ENCODE measurements around the gene C13orf42. TPM values are rescaled to one million over a fixed set of nuclear protein-coding genes. Genes with fewer than 3 reads are reported as not detected.

Gene C13orf42
- total and polyA plus RNA-seq, 2 donors (not counting 3 experiments of a cell fraction or from before 2014, with no cell fraction given): not detected

DNA sequence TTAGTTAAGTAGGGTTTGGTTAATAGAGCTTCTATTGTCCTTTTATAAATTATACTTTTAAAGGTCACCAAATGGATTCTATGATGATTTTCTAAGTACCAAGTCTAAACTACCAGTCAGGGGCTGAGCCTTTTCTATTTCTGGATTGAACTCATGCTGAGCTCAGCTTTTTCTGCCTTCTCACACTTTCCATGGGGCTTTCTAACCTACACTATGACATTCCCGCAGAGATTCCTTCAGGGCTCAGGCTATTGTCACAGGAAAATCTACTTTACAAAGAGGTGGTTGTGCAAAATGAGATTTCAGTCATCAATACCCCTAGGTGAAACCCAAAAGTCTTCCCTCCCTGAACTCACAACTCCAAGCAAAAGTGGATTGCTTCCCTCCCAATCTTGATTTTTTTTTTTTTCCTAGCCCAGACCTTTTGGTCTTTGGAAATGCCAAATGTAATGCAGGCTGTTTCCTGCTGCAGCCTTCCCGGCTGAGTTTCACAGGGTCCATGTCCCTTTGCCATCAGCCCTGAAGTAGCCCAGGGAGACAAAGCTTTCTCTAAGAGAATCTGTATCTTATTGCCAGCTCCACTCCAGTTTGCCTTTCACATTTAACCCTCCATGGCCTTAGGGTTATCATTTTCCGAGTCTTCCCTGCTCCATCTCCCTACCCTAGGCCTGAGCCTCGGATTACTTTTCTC is 13.6 kb downstream of the C13orf42 start:
- H3K4me3 ChIP-seq (replicated peaks in 1 of 3; ENCODE audit: insufficient read depth in 1 of 3, low read depth in 1 of 3, low read length in 3 of 3): no peak overlapping the region
- no peak overlapping the region for H3K4me2 ChIP-seq (ENCODE audit: insufficient read depth, low read length)
- no peaks in the 10 kb centered on the region for H3K4me1 ChIP-seq (ENCODE audit: control insufficient read depth, extremely low read depth, insufficient read depth, low read length)
- ChIA-PET POLR2A (no interaction called here), CTCF (interaction anchor here (0.7 to 1.0 kb wide), 2 partner anchors 16 to 28 kb away, joined by 3 to 4 read pairs; no protein-coding TSS in a partner anchor)
- DNase-seq (ENCODE audit: low read depth, low spot score) (no peak), FAIRE-seq (no peak)
- peaks cover 8 to 12% of the 10 kb centered on the region in 2 experiments for H3K27me3 ChIP-seq (ENCODE audit: control insufficient read depth in 2 of 2, insufficient read depth in 2 of 2, low read length in 2 of 2)
- dilution Hi-C loops (cut with MboI; ENCODE audit: extremely low pct_ligation_motif_present, low sequenced_read_pairs) (no loop called here), intact Hi-C loops (cut with micrococcal nuclease) (no loop called here)
- no peaks in the 10 kb centered on the region for H3K79me2 ChIP-seq (ENCODE audit: control insufficient read depth, insufficient read depth, low read length)
- H3K36me3 ChIP-seq (ENCODE audit: control insufficient read depth in 2 of 2, extremely low read depth in 1 of 2, insufficient read depth in 2 of 2, low read length in 2 of 2): no peaks in the 10 kb centered on the region
- no peaks in the 10 kb centered on the region for H3K9me3 ChIP-seq (replicated peaks; ENCODE audit: control insufficient read depth, insufficient read depth, low read length)
- no peak overlapping the region for H3K9ac ChIP-seq (replicated peaks; ENCODE audit: extremely low read depth, insufficient read depth, low read length)
- BruUV-seq (replicated peaks): no TSS peak
- no peak overlapping the region for H2AFZ ChIP-seq (ENCODE audit: low read depth, low read length)
- no peak for TF ChIP-seq JUN (IDR thresholded peaks at IDR 0.05; ENCODE audit: borderline replicate concordance, insufficient read depth, insufficient read length, low read depth)
- TF ChIP-seq, protein P1, sequence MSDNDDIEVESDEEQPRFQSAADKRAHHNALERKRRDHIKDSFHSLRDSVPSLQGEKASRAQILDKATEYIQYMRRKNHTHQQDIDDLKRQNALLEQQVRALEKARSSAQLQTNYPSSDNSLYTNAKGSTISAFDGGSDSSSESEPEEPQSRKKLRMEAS (IDR thresholded peaks at IDR 0.05; ENCODE audit: insufficient read depth, insufficient read length): no peak
- TF ChIP-seq MYC (IDR thresholded peaks at IDR 0.05; ENCODE audit: low read depth, low read length): no peak
- no peak for TF ChIP-seq POLR2A (IDR thresholded peaks at IDR 0.05; ENCODE audit: low read depth, low read length)
- no peaks in the 10 kb centered on the region for H4K20me1 ChIP-seq (replicated peaks; ENCODE audit: control insufficient read depth, extremely low read depth, insufficient read depth, low read length)
- H3K9me1 ChIP-seq (replicated peaks; ENCODE audit: control insufficient read depth, extremely low read depth, insufficient read depth, low read length): no peaks in the 10 kb centered on the region
- no peak overlapping the region for H3K27ac ChIP-seq (ENCODE audit: insufficient read depth, low read depth, low read length)

GRCh38 chr13:51096131-51096530 is 14.9 kb downstream of the C13orf42 start:
- dilution Hi-C loops (cut with MboI; ENCODE audit: extremely low pct_ligation_motif_present, low sequenced_read_pairs): no loop called here
- no peaks in the 10 kb centered on the region for H3K4me1 ChIP-seq (ENCODE audit: control insufficient read depth, extremely low read depth, insufficient read depth, low read length)
- H3K36me3 ChIP-seq (ENCODE audit: control insufficient read depth in 2 of 2, extremely low read depth in 1 of 2, insufficient read depth in 2 of 2, low read length in 2 of 2): no peaks in the 10 kb centered on the region
- CTCF ChIA-PET: no interaction called here
- no peak for TF ChIP-seq JUN (IDR thresholded peaks at IDR 0.05; ENCODE audit: borderline replicate concordance, insufficient read depth, insufficient read length, low read depth)
- TF ChIP-seq, protein P2, sequence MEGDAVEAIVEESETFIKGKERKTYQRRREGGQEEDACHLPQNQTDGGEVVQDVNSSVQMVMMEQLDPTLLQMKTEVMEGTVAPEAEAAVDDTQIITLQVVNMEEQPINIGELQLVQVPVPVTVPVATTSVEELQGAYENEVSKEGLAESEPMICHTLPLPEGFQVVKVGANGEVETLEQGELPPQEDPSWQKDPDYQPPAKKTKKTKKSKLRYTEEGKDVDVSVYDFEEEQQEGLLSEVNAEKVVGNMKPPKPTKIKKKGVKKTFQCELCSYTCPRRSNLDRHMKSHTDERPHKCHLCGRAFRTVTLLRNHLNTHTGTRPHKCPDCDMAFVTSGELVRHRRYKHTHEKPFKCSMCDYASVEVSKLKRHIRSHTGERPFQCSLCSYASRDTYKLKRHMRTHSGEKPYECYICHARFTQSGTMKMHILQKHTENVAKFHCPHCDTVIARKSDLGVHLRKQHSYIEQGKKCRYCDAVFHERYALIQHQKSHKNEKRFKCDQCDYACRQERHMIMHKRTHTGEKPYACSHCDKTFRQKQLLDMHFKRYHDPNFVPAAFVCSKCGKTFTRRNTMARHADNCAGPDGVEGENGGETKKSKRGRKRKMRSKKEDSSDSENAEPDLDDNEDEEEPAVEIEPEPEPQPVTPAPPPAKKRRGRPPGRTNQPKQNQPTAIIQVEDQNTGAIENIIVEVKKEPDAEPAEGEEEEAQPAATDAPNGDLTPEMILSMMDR (IDR thresholded peaks at IDR 0.05; ENCODE audit: extremely low read depth in 1 of 2, insufficient read depth in 1 of 2, low read depth in 1 of 2, low read length in 2 of 2): no peak
- TF ChIP-seq FOS (IDR thresholded peaks at IDR 0.05; ENCODE audit: borderline replicate concordance, insufficient read depth, low read length): no peak
- no peak for TF ChIP-seq POLR2AphosphoS5 (IDR thresholded peaks at IDR 0.05; ENCODE audit: insufficient read depth, low read depth, low read length)
- no peak for TF ChIP-seq GATA2 (IDR thresholded peaks at IDR 0.05; ENCODE audit: insufficient read depth, insufficient read length, low read depth, low read length)
- TF ChIP-seq, protein P1 (IDR thresholded peaks at IDR 0.05; ENCODE audit: insufficient read depth, insufficient read length): no peak
- no peak for TF ChIP-seq EZH2 (IDR thresholded peaks at IDR 0.05; ENCODE audit: borderline replicate concordance, low read depth, low read length, severe bottlenecking)
- no peak for TF ChIP-seq POLR2A (IDR thresholded peaks at IDR 0.05; ENCODE audit: low read depth, low read length)
- no peak for TF ChIP-seq MYC (IDR thresholded peaks at IDR 0.05; ENCODE audit: low read depth, low read length)
- DNase-seq (ENCODE audit: low read depth, low spot score) (no peak), FAIRE-seq (no peak)
- no peaks in the 10 kb centered on the region for H4K20me1 ChIP-seq (replicated peaks; ENCODE audit: control insufficient read depth, extremely low read depth, insufficient read depth, low read length)
- intact Hi-C loops (cut with micrococcal nuclease): no loop called here
- H3K27me3 ChIP-seq (ENCODE audit: control insufficient read depth in 2 of 2, insufficient read depth in 2 of 2, low read length in 2 of 2): peaks cover 8 to 9% of the 10 kb centered on the region in 2 experiments
- H3K9me1 ChIP-seq (replicated peaks; ENCODE audit: control insufficient read depth, extremely low read depth, insufficient read depth, low read length): no peaks in the 10 kb centered on the region
- H3K4me3 ChIP-seq (replicated peaks in 1 of 3; ENCODE audit: insufficient read depth in 1 of 3, low read depth in 1 of 3, low read length in 3 of 3): no peak overlapping the region
- H2AFZ ChIP-seq (ENCODE audit: low read depth, low read length): no peak overlapping the region
- POLR2A ChIA-PET: no interaction called here
- no peak overlapping the region for H3K9ac ChIP-seq (replicated peaks; ENCODE audit: extremely low read depth, insufficient read depth, low read length)
- no peak overlapping the region for H3K27ac ChIP-seq (ENCODE audit: insufficient read depth, low read depth, low read length)
- no peaks in the 10 kb centered on the region for H3K79me2 ChIP-seq (ENCODE audit: control insufficient read depth, insufficient read depth, low read length)
- no TSS peak for BruUV-seq (replicated peaks)
- H3K9me3 ChIP-seq (replicated peaks; ENCODE audit: control insufficient read depth, insufficient read depth, low read length): no peaks in the 10 kb centered on the region
- no peak overlapping the region for H3K4me2 ChIP-seq (ENCODE audit: insufficient read depth, low read length)
